CD4-positive, alpha-beta T cell treated with Interleukin-17A for 1 hour (primary cell): ENCODE results near the gene REPS2.

ENCODE experiments used
- DNase-seq: peaks from one replicate; pipeline ENCODE4 v3.0.0-alpha.2; 2020

Gene REPS2

DNA sequence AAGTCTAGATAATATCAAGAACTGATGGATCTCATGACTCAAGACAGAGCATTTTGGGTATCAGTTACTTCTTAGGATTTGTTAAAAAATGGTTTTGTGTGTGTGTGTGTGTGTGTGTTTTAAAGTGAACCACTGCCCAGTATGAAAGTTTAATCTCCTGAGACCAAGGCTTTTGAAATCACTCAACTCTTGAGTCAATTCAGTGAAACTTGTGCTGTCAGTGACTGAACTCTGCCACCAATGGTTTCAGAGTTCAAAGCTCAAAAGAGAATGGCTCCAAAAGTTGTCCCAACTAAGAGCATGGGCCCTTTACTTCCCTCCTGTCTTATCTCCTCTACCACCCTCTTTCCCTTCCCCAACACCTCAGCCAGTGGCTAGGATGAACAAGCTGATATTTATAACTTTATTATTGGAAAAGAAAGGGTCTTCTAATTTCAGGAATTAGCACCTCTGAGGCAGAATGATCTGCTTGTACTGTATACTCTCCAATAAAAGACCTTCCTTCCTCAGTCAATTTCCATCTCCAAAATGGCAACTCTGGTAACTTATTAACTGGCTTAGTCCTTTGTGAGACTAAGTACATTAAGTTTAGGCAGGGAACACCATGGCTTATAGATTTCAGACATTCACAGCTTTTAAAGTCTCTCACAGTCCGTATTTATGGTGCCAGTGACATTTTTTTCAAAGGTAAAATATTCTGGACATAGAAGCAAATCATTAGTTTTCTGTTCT, 152.2 kb downstream of the REPS2 start:
- DNase-seq: no peak

- DNase-seq: no peak
These were observed 158.0 kb downstream of the REPS2 start for GRCh38 chrX:17104433-17104832.

- DNase-seq: no peak
These were observed 174.4 kb downstream of the REPS2 start for GRCh38 chrX:17120816-17121215.

GRCh38 chrX:17154001-17154400, 207.5 kb downstream of the REPS2 start:
- DNase-seq: no peak

DNA sequence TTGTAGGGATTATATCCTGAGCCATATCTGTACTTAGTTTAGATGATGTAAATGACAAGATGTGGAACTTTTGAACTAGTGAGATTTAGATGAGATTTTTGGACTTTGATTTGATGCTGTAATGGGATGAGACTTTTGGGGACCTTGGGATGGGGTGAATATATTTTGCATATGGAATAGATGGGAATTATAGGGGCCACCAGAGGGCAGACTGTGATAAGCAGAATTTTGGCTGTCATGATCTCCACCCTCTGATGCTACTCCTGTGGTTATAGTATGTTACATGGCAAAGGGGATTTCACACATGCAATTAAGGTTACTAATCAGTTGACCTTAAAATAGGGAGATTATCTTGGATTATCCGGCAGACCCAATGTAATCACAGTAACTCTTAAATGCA, 214.5 kb downstream of the REPS2 start:
- no peak for DNase-seq

- DNase-seq: no peak
These were observed 215.5 kb downstream of the REPS2 start for GRCh38 chrX:17161991-17162390.

DNA sequence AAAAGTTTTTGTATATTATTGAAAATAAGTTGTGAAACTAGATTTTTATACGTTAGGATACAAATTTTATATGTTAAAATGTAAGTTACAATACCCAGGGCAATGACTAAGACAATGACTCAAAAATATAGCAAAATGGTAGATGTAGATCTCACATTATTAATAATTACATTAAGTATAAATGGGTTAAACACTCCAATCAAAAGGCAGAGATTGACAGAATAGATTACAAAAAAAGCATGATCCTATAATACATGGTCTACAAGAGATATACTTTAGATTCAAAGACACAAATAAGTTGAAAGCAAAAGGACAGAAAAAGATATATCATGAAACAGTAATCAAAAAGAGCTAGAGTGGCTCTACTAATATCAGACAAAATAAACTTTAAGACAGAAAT, 217.6 kb downstream of the REPS2 start:
- no peak for DNase-seq

- DNase-seq: no peak
These were observed 218.5 kb downstream of the REPS2 start for GRCh38 chrX:17164941-17165340.

GRCh38 chrX:17167915-17168314, 221.5 kb downstream of the REPS2 start:
- DNase-seq: no peak

DNA sequence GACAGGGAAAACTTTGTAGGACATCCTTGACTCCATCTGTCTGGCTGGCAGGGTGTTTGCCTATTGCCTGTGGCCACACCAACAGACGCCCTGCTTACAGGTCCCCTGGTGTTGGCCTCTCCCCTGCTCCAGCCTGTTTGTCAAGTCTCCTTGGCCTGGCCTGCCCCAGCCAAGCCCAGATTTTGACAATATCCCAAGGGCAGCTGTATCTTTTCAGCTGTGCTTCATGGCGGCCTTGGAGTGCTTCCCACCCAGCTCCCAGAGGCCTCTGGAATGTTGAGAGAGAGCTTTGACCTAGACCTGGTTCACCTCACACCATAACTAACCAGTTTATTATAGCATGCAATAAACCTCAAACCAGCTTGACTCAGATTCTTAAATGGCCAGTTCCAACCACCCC, 224.5 kb downstream of the REPS2 start:
- no peak for DNase-seq

GRCh38 chrX:17174671-17175070, 228.2 kb downstream of the REPS2 start:
- DNase-seq: no peak

- DNase-seq: no peak
These were observed 235.9 kb downstream of the REPS2 start for GRCh38 chrX:17182317-17182716.

DNA sequence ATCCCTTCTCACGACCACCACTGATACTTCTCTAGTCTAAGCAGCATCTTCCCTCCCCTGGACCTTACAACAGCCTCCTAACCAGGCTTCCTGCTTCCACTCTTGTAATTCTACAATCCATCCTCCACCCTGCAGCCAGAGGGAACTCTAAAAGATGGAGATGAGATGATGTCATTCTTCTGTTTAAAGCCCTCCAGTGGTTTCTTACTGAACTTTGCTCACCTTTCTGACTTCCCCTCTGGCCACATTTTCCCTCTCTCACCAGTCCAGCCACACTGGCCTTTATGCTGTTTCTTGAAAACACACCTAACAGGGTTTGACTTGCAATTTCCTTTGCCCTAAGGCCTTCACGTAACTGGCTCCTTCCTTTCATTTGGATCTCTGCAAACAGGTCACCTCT, 237.1 kb downstream of the REPS2 start:
- DNase-seq: no peak

GRCh38 chrX:17185431-17185830, 239.0 kb downstream of the REPS2 start:
- no peak for DNase-seq

GRCh38 chrX:17187136-17187756, 240.8 kb downstream of the REPS2 start:
- DNase-seq: no peak

- DNase-seq: no peak
These were observed 245.6 kb downstream of the REPS2 start for GRCh38 chrX:17192106-17192505.
